GM19455 (cell line): Measurements from ENCODE around the gene ATM.

Experiments used
- ATAC-seq: cut with Tn5 transposase; IDR thresholded peaks from one replicate; pipeline ENCODE4 v1.9.1; 2021; ENCODE audit not compliant: unreplicated experiment

The ATM gene

GRCh38 chr11:108220721-108221336, 2.0 kb upstream of the ATM start:
- no peak for ATAC-seq

- ATAC-seq = no peak
Measured at GRCh38 chr11:108221371-108221770, 1.5 kb upstream of the ATM start.

- ATAC-seq = no peak
Measured at GRCh38 chr11:108221911-108222573, 825 bp upstream of the ATM start.

GRCh38 chr11:108223348-108224149, 682 bp downstream of the ATM start:
- ATAC-seq = peak; percentile 31

GRCh38 chr11:108224366-108224765, 1.5 kb downstream of the ATM start:
- ATAC-seq = no peak

- no peak for ATAC-seq
Measured at GRCh38 chr11:108224911-108225786, 2.3 kb downstream of the ATM start.

- ATAC-seq = no peak
Measured at GRCh38 chr11:108226036-108226435, 3.2 kb downstream of the ATM start.

GRCh38 chr11:108228251-108228650, 5.4 kb downstream of the ATM start:
- ATAC-seq = no peak

- no peak for ATAC-seq
Measured at GRCh38 chr11:108233277-108233945, 10.5 kb downstream of the ATM start.

- ATAC-seq = no peak
Measured at GRCh38 chr11:108235192-108235591, 12.3 kb downstream of the ATM start.

GRCh38 chr11:108235633-108236032, 12.8 kb downstream of the ATM start:
- no peak for ATAC-seq

GRCh38 chr11:108237058-108237481, 14.2 kb downstream of the ATM start:
- ATAC-seq = peak; percentile 43

- ATAC-seq = no peak
Measured at GRCh38 chr11:108239076-108239475, 16.2 kb downstream of the ATM start.

GRCh38 chr11:108241330-108242037, 18.6 kb downstream of the ATM start:
- no peak for ATAC-seq

- no peak for ATAC-seq
Measured at GRCh38 chr11:108242422-108242821, 19.6 kb downstream of the ATM start.

- ATAC-seq = no peak
Measured at GRCh38 chr11:108246308-108246707, 23.4 kb downstream of the ATM start.

- no peak for ATAC-seq
Measured at GRCh38 chr11:108246885-108247284, 24.0 kb downstream of the ATM start.

- no peak for ATAC-seq
Measured at GRCh38 chr11:108253176-108253575, 30.3 kb downstream of the ATM start.

GRCh38 chr11:108269583-108269982, 46.7 kb downstream of the ATM start:
- ATAC-seq = no peak
